K562 (cell line): Measurements from ENCODE around the gene PRSS22. TPM values are rescaled to one million over a fixed set of nuclear protein-coding genes. Genes with fewer than 3 reads are reported as not detected.
A peak's percentile ranks its signal among the peaks of the same experiment; 100 is the strongest.

Experiments used
- ATAC-seq: fragments of 200-7000 bp; cut with Tn5 transposase; 3 replicates; pipeline ENCODE4 v1.9.1; 2020; ENCODE audit warnings: moderate library complexity
- BruUV-seq: library from RNA; stranded (reverse); fragments of 400-500 nt; replicated peaks from 2 replicates; lab custom pipeline; 2021; lab: Mats Ljungman, UMichigan
- CTCF ChIA-PET: fragments of 300-600 bp; formaldehyde crosslinking; extraction: SDS; loops from one replicate; lab custom pipeline; 2021; ENCODE audit warnings: low intra/inter-chr PET ratio; lab: Yijun Ruan, JAX
- POLR2A ChIA-PET: fragments of 300-600, 350-650 bp; sonication (Branson Sonifier 250); formaldehyde crosslinking; extraction: SDS; loops from one replicate; lab custom pipeline; 2021; ENCODE audit warnings: antibody characterized with exemption, inconsistent platforms; lab: Yijun Ruan, JAX
- DNase-seq, 4 experiments: peaks; one replicate each; pipeline versions ENCODE4 v3.0.0 to v3.0.0-alpha.2; 2011 to 2018; ENCODE audit warnings: low spot score in 3 of 4, mixed read lengths in 3 of 4; ENCODE audit errors: extremely low read depth in 1 of 4
- FAIRE-seq: peaks from 2 replicates; lab custom pipeline; 2011; peaks lifted over from hg19 to GRCh38; lab: Jason Lieb, UNC
- H2AFZ ChIP-seq: 2 replicates; pipeline ENCODE4 v1.6.0; 2011; ENCODE audit warnings: low read depth, low read length, control low read depth, inconsistent platforms
- H3K27ac ChIP-seq: fragments of 200-600 bp; 3 replicates; pipeline ENCODE4 v1.8.0; 2011; ENCODE audit warnings: low read depth, mild to moderate bottlenecking, control low read depth, inconsistent platforms, low read length, moderate library complexity, mixed read lengths; ENCODE audit errors: extremely low read depth
- H3K27me3 ChIP-seq, 2 experiments: fragments of 300-600 bp in 1 of 2; 2 replicates in 1 of 2; 3 replicates in 1 of 2; pipeline versions ENCODE4 v1.6.0 to v1.8.0; 2011; ENCODE audit warnings: inconsistent platforms in 2 of 2, low read length in 2 of 2, mild to moderate bottlenecking in 1 of 2, mixed read lengths in 1 of 2, moderate library complexity in 1 of 2; ENCODE audit not compliant: control insufficient read depth in 2 of 2, insufficient read depth in 2 of 2
- H3K36me3 ChIP-seq: fragments of 300-600 bp; 3 replicates; pipeline ENCODE4 v1.8.0; 2011; ENCODE audit warnings: mild to moderate bottlenecking, low read length, inconsistent platforms; ENCODE audit not compliant: control insufficient read depth, insufficient read depth
- H3K4me1 ChIP-seq, 2 experiments: fragments of 200-600 bp in 1 of 2; replicated peaks in 1 of 2; 2 replicates in 1 of 2; 3 replicates in 1 of 2; pipeline versions ENCODE4 v1.5.1 to v1.8.0; 2011; ENCODE audit warnings: inconsistent platforms in 2 of 2, low read length in 2 of 2, mild to moderate bottlenecking in 1 of 2, mixed read lengths in 1 of 2, moderate library complexity in 1 of 2; ENCODE audit not compliant: control insufficient read depth in 2 of 2, insufficient read depth in 2 of 2
- H3K4me2 ChIP-seq: 2 replicates; pipeline ENCODE4 v1.6.1; 2011; ENCODE audit warnings: low read length, control low read depth, inconsistent platforms, mixed read lengths; ENCODE audit not compliant: insufficient read depth
- H3K4me3 ChIP-seq: fragments of 200-600 bp; sonication (generic), shearing (Covaris generic); 2 replicates; pipeline ENCODE4 v1.5.1; 2016; ENCODE audit warnings: control low read depth, inconsistent platforms
- H3K79me2 ChIP-seq: fragments of 200-600 bp; 3 replicates; pipeline ENCODE4 v1.8.0; 2011; ENCODE audit warnings: low read length, inconsistent platforms; ENCODE audit not compliant: control insufficient read depth, insufficient read depth
- H3K9ac ChIP-seq, 2 experiments: 2 replicates each; pipeline versions ENCODE4 v1.6.0 to v1.6.1; 2011; ENCODE audit warnings: low read depth in 2 of 2, low read length in 2 of 2, control low read depth in 1 of 2, inconsistent platforms in 1 of 2, mild to moderate bottlenecking in 1 of 2, mixed read lengths in 1 of 2; ENCODE audit not compliant: insufficient read depth in 1 of 2
- H3K9me1 ChIP-seq: one replicate; pipeline ENCODE4 v1.6.0; 2011; ENCODE audit warnings: inconsistent platforms, mild to moderate bottlenecking, low read length, moderate library complexity; ENCODE audit not compliant: control insufficient read depth, insufficient read depth
- H3K9me3 ChIP-seq: replicated peaks from 2 replicates; pipeline ENCODE4 v1.5.1; 2011; ENCODE audit warnings: low read depth, low read length, inconsistent platforms; ENCODE audit not compliant: control insufficient read depth, insufficient read depth
- H4K20me1 ChIP-seq: replicated peaks from 2 replicates; pipeline ENCODE4 v1.6.1; 2011; ENCODE audit warnings: low read length, inconsistent platforms, mixed read lengths; ENCODE audit not compliant: control insufficient read depth, insufficient read depth
- DMBX1 ChIP-seq: fragments of 250-450 bp; sonication (Bioruptor Pico); IDR thresholded peaks from 2 replicates; pipeline ENCODE4 v1.8.0; 2022; ENCODE audit warnings: inconsistent platforms, mild to moderate bottlenecking, moderate library complexity, borderline replicate concordance
- GTF2A2 ChIP-seq: IDR thresholded peaks from 2 replicates; pipeline ENCODE4 v1.6.1; 2016; ENCODE audit warnings: mild to moderate bottlenecking, missing genetic modification characterization, missing compliant biosample characterization
- KDM4B ChIP-seq, 2 experiments: fragments of 450-650 bp in 1 of 2; sonication (generic) in 1 of 2; IDR thresholded peaks; 2 replicates each; pipeline ENCODE4 v1.6.1; 2016 to 2017; ENCODE audit warnings: borderline replicate concordance in 2 of 2, antibody characterized with exemption in 1 of 2, low read depth in 1 of 2, mild to moderate bottlenecking in 1 of 2
- TEAD4 ChIP-seq, 2 experiments: sonication (generic) in 1 of 2; formaldehyde crosslinking in 1 of 2; IDR thresholded peaks; 2 replicates each; pipeline versions ENCODE4 v1.6.1 to v1.8.0; 2012 to 2022; ENCODE audit warnings: borderline replicate concordance in 1 of 2, inconsistent platforms in 1 of 2, low read length in 1 of 2, mild to moderate bottlenecking in 1 of 2, missing genetic modification reagents in 1 of 2
- ZNF57 ChIP-seq: fragments of 450-650 bp; formaldehyde crosslinking; IDR thresholded peaks from 2 replicates; pipeline ENCODE4 v1.4.0; 2020; ENCODE audit warnings: mild to moderate bottlenecking, moderate library complexity
- ZNF76 ChIP-seq: fragments of 250-450 bp; sonication (Bioruptor Pico); IDR thresholded peaks from 2 replicates; pipeline ENCODE4 v1.4.0; 2020; ENCODE audit warnings: mild to moderate bottlenecking, moderate library complexity, borderline replicate concordance
- ZNF780A ChIP-seq: fragments of 250-450 bp; sonication (Bioruptor Pico); IDR thresholded peaks from 2 replicates; pipeline ENCODE4 v1.5.0; 2021; ENCODE audit warnings: mild to moderate bottlenecking
- WGBS: fragments of 100-300 bp; shearing (Covaris generic); methylation state at CpG from one replicate; pipeline ENCODE4 v1.1.6; 2016; ENCODE audit warnings: low coverage, mixed read lengths; ENCODE audit not compliant: insufficient coverage; ENCODE audit errors: missing lambda C conversion rate; 5-methylcytosine and 5-hydroxymethylcytosine counted together
- in situ Hi-C: fragments of 300-500 bp; cut with MboI; formaldehyde crosslinking; loops from 4 replicates; pipeline ENCODE4 v1.15.0; 2018; ENCODE audit warnings: inconsistent platforms, mixed read lengths
- intact Hi-C: fragments of 100-400 bp; cut with micrococcal nuclease; formaldehyde crosslinking; loops from 2 replicates; pipeline ENCODE4 v1.14.2; 2022
- polyA plus RNA-seq, 8 experiments: library from polyadenylated mRNA; depleted of rRNA in 4 of 8; stranded (reverse) in 5 of 8; unstranded in 3 of 8; fragments of >200 nt; fragmentation: Nextera tagmentation in 2 of 8; fragmentation: Illumina TruSeq in 1 of 8; extraction: Ambion mirVana in 2 of 8; extraction: Trizol in 1 of 8; gene quantifications; 2 replicates each; pipeline versions ENCODE4 v1.2.1 to v1.2.3, GENCODE V29; 2011 to 2014; ENCODE audit warnings: inconsistent platforms in 1 of 8, missing spikeins in 1 of 8
- total RNA-seq, 7 experiments: library from RNA; depleted of rRNA in 6 of 7; stranded (reverse); fragments of >200 nt in 6 of 7; fragmentation: Illumina TruSeq in 2 of 7; extraction: Trizol in 2 of 7; gene quantifications; 2 replicates each; pipeline versions ENCODE4 v1.2.1 to v1.2.3, GENCODE V29; 2011 to 2021; ENCODE audit warnings: low replicate concordance in 1 of 7
- TF ChIP-seq, protein P1 (sequence below): fragments of 250-450 bp; sonication (Bioruptor Pico); IDR thresholded peaks from 2 replicates; pipeline ENCODE4 v1.4.0; 2020; ENCODE audit warnings: mild to moderate bottlenecking
- TF ChIP-seq, protein P2 (sequence below): fragments of 250-450 bp; sonication (Bioruptor Pico); IDR thresholded peaks from 2 replicates; pipeline ENCODE4 v1.8.0; 2021; ENCODE audit warnings: borderline replicate concordance, mild to moderate bottlenecking, moderate library complexity; ENCODE audit not compliant: poor library complexity, severe bottlenecking

The PRSS22 gene
- total and polyA plus RNA-seq, 9 of the 15 experiments (the other 6 are each of a cell fraction or from before 2014, with no cell fraction given): 0.13 to 0.42 TPM; not detected in 7

DNA sequence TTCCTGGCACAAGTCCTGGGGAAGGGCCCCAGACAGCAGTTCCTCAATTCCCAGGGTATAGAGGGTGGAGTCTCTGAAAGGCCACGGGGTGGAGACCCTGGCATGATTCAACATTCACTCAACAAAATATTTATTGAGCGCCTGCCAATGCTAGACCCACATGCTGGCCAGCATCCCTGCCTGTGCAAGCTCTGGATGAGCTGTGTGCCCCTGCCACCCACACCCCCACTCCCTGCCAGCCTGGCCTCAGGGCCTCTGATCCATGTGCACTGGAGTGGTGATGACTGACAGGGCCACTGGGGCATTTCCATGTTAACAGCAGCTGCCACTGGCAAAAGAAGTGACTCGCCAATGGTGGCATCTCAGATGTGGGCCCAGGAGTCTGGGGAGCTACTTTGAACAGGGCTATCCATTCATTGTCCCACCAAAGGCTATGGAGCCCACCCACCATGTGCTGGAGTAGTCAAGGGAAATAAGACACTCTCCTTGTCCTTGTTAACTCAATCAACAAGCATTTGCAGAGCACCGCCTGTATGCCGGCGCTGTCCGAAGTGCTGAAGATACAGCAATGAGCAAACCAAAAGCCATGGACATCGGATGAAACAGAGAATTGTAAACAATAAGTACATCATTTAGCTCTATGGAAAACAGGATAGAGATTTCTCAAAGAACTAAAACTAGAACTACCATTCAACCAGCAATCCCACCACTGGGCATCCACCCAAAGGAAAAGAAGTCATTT lies 3.0 kb upstream of the PRSS22 start (continued):
- TF ChIP-seq ZNF780A (CRISPR knock-in tag) (no peak), DMBX1 (peak; percentile 82), KDM4B (IDR thresholded peaks at IDR 0.05; ENCODE audit: borderline replicate concordance in 2 of 2, low read depth in 1 of 2) (no peak), TEAD4 (IDR thresholded peaks at IDR 0.05; ENCODE audit: low read length) (no peak), TEAD4 (CRISPR knock-in tag; IDR thresholded peaks at IDR 0.05; ENCODE audit: borderline replicate concordance) (no peak; the same call in 1 of the 2 replicates), ZNF76 (CRISPR knock-in tag) (no peak)
- TF ChIP-seq, protein P1, sequence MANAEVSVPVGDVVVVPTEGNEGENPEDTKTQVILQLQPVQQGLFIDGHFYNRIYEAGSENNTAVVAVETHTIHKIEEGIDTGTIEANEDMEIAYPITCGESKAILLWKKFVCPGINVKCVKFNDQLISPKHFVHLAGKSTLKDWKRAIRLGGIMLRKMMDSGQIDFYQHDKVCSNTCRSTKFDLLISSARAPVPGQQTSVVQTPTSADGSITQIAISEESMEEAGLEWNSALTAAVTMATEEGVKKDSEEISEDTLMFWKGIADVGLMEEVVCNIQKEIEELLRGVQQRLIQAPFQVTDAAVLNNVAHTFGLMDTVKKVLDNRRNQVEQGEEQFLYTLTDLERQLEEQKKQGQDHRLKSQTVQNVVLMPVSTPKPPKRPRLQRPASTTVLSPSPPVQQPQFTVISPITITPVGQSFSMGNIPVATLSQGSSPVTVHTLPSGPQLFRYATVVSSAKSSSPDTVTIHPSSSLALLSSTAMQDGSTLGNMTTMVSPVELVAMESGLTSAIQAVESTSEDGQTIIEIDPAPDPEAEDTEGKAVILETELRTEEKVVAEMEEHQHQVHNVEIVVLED: no peak

DNA sequence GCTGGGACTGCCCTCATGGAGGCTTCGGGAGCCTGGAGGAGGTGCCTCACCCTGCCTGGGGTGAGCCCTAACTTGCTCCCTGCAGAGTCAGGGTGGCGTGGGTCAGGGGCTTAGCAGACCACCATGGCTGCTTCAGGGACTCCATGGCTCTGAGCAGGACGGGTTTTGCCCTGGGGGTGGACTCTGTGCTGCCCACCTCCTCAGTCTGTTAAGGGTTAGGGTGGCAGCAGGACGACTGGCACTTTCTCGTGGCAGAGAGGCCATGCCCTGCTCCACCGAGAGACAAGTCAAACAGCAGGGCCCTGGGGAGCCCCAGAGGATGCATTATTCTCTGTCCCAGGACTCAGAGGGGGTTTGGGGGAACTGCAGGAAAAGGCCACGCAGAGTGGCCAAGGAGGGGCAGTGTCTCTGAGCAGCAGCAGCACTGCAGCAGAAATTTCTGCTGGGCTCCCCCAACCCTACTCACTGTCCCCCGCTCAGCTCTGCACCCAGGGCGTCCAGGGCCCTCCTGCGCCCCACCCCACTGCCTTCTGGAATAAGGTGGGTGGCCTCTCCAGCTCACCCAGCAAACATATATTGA lies 1.8 kb upstream of the PRSS22 start:
- POLR2A ChIA-PET: interaction anchor here (0.6 kb wide), 1 partner anchor 406 kb away, joined by 3 read pairs; no protein-coding TSS in a partner anchor

More for the DNA sequence above, 1.8 kb upstream of the PRSS22 start:
- Histone ChIP-seq H3K9ac (no peak overlapping the region), H3K4me3 (no peak overlapping the region), H3K27me3 (peaks cover 3 to 28% of the 10 kb centered on the region in 2 experiments; a peak in 2 of 5 replicates), H3K4me1 (peaks cover 0 to 32% of the 10 kb centered on the region in 2 experiments; a peak in 3 of 5 replicates), H3K27ac (no peak overlapping the region), H3K9me3 (0 out of 2 replicates have a peak, but pooled peaks cover under 1% of the 10 kb centered on the region), H4K20me1 (no peaks in the 10 kb centered on the region), H3K36me3 (no peaks in the 10 kb centered on the region), H2AFZ (no peak overlapping the region), H3K9me1 (no peaks in the 10 kb centered on the region), H3K4me2 (no peak overlapping the region), H3K79me2 (no peaks in the 10 kb centered on the region)
- intact Hi-C loops (no loop called here), in situ Hi-C loops (no loop called here)
- 6% methylated on average over 10 of the region's 10 CpGs for WGBS
- DNase-seq: no peak
- no peak for FAIRE-seq
- CTCF ChIA-PET: no interaction called here
- no peak for TF ChIP-seq ZNF57 (CRISPR knock-in tag)
- TF ChIP-seq GTF2A2: no peak
- TF ChIP-seq, protein P2, sequence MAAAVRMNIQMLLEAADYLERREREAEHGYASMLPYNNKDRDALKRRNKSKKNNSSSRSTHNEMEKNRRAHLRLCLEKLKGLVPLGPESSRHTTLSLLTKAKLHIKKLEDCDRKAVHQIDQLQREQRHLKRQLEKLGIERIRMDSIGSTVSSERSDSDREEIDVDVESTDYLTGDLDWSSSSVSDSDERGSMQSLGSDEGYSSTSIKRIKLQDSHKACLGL (CRISPR knock-in tag): no peak
- BruUV-seq: no TSS peak
- ATAC-seq: no peak
